Limb (tissue), 2 donors: Measurements from ENCODE around the gene HSPBP1.
"Not testable (repeated sequence)": the region's sequence is repeated elsewhere in the genome, so short reads cannot be mapped to it uniquely, and the experiment has no call there.

Experiments used
- DNase-seq, 2 donors: peaks; one replicate each; pipeline ENCODE4 v3.0.0-alpha.2; 2016; ENCODE audit errors: extremely low spot score in 2 of 2

HSPBP1 gene, protein sequence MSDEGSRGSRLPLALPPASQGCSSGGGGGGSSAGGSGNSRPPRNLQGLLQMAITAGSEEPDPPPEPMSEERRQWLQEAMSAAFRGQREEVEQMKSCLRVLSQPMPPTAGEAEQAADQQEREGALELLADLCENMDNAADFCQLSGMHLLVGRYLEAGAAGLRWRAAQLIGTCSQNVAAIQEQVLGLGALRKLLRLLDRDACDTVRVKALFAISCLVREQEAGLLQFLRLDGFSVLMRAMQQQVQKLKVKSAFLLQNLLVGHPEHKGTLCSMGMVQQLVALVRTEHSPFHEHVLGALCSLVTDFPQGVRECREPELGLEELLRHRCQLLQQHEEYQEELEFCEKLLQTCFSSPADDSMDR

DNA sequence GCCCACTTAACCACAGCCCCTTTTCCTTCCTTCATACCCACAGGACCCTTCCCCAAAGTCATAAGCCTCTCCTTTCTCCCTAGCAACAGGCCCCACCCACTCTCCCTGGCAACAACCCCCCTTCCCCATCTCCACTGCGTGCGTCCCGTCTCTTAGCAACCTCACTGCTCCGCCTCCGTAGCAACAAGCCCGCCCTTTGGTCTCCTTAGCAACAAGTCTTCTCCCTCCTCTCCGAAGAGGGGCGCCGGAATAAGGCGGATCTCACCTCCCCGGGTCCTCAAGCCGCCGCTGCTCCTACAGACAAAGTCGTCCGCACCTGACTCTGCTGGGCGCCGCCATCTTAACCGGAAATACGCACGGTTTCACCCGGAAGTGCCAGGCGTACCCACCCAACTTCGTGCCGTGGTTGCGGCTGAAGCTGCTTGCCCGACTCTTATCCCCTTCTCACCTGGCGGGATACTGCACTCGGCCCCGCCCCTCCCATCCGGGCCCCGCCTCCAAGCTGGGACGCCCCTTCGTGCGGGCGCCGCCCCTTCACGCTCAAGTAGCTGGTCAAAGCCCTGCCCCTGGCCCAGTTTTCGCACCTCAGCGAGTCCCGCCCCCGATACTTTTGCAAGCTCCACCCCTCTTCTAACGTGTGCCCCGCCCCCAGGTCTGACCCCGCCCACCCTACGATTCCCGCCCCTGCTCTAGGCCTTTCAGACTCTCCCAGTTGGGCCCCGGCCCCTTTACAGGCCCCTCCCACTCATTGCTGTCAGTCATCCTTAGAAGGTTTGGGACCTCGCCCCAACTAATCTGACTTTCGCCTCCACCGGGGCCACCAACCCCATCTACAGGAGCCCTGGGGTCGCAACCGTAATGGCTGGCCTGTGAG, at the start of gene HSPBP1:
TSS of gene HSPBP1 (minus strand) at position 341 of the 874 bp plus-strand sequence. CDS start 502 bp downstream, outside the sequence.
- peak; percentile 95 to 96 for DNase-seq

DNA sequence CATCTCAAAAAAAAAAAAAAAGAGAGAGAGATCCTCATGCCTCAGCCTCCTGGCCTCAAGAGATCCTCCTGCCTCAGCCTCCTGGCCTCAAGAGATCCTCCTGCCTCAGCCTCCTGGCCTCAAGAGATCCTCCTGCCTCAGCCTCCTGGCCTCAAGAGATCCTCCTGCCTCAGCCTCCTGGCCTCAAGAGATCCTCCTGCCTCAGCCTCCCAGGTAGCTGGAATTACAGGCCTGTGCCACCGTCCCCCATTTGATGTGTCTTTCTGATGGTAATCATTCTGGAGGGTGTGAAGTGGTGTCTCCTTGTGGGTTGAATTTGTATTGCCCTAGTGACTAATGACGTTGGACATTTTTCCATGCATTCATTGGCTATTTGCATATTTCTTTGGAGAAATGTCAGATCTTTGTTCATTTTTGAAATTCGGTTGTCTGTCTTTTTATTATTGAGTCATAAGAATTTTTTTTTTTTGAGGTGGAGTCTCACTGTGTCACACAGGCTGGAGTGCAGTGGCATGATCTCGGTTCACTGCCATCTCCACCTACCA, 48.9 kb upstream of the HSPBP1 start:
- DNase-seq: not testable (repeated sequence)

DNA sequence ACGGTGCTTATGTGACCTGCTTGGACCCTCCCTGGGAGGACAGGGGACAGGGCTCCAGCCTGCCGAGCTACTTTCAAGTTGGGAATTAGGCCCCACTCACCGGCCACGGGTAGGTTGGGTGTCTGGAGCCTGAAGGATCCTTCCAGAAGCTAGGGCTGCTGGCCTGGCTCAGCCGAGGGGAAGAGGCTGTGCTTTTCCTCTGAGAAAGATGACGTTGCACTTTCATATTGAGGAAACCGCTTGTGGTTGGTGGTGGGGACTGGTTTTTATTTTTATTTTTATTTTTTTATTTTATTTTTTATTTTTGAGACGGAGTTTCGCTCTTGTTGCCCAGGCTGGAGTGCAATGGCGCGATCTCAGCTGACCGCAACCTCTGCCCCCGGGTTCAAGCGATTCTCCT, 45.3 kb upstream of the HSPBP1 start, which contains the start of gene TMEM150B:
TSS of gene TMEM150B (minus strand) at position 170 of the 400 bp plus-strand sequence. CDS start 4,305 bp downstream, outside the sequence.
- DNase-seq: no peak

DNA sequence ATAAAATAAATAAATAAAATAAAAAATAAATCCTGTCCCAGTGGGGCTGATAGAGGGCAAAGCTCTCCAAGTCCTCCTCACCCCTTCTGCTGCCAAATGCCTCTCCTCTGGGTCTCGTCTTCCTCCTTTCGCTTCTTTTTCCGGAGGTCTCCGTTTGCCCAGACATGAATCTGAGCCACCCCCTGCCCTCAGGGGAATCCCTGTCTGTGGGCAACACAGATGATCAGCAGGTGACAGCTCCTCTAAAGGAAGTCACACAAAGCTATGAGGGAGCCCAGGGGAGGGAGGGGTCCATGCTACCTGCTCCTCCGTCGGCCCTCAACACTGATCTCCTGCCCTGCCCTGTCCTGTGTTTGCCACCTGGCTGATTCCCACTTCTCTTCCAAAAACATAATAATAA, 44.8 kb upstream of the HSPBP1 start:
- no peak for DNase-seq

DNA sequence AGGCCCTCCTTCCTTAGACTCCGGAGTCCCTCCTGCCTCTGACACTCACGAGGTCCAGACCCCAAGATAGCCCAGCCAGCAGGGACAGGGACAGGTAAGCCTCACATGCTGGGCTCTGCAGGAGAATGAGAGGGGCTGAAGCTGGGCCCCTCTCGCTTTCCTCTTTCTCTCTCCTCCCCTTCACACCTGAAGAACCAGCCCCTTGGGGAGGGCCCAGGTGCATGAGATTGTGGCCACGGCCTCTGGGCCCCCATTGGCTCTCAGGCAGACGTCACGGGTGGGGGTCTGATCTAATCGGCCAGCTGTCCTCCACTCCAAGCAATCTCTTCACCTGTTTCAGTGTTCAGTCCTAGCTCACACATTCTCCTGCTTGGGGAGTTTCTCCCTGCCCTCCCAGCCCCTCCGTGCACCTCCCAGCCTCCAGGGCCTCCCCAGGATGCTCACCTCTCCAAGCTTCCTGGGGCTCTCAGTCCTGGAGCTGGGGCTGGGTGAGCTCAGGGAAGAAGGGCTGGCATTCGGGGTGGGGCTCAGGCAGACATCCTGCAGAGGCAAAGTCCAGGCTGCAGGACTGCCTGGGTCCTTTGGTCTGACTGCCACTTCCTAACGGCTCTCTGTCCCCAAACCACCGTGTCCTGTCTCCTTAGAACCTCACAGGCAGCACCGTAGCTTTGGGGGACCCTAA, 42.4 kb upstream of the HSPBP1 start:
- DNase-seq: no peak

DNA sequence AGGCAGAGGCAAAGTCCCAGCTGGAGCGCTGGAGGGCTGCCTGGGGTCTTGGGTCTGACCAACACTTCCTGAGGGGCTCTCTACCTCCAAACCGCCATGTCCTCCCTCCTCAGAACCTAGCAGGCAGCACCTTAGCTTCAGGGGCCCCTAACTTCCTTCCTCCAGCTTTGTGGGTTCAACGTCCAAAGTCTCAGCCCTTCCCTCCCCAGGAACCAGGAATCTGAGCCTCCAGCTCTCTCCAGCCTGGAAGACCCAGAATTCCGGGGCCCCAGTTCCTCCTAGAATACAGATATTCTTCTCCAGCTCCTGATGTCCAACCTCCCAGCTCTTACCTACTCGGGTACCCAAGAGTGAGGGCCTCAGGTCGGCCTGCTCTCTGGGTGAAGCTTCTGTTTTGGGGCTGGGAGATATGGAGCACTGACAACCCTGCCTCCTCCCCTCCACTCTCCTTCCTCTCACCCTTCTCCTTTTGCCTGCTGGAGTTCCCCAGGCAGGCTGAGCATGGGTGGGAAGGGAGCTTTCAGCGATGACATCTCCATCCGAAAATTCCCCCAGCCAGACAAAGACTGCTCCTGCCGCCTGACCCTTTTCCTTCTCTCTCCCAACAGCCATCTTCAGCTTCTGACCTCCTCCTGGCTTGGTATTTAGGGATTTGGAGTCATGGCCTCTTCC, 41.7 kb upstream of the HSPBP1 start:
- DNase-seq: no peak

DNA sequence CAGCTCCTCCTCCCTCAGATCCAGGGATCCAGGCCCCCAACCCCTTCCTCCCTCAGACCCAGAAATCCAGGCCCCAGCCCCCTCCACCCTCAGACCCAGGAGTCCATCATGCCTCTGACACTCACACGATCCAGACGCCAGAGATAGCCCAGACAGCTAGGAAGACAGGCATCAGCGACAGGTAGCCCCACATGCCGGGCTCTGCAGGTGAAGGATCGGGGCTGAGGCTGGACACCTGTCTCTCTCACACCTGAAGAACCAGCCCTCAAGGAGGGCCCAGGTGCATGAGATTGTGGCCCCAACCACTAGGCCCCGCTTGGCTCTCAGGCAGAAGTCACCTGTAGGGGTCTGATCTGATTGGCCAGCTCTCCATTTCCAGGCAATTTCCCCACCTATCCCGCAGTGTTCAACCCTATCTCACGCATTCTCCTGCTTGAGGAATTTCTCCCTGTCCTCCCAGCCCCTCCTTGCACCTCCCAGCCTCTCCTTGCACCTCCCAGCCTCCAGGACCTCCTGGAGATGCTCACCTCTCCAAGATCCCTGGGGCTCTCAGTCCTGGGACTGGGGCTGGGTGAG, 41.0 kb upstream of the HSPBP1 start:
- no peak for DNase-seq

DNA sequence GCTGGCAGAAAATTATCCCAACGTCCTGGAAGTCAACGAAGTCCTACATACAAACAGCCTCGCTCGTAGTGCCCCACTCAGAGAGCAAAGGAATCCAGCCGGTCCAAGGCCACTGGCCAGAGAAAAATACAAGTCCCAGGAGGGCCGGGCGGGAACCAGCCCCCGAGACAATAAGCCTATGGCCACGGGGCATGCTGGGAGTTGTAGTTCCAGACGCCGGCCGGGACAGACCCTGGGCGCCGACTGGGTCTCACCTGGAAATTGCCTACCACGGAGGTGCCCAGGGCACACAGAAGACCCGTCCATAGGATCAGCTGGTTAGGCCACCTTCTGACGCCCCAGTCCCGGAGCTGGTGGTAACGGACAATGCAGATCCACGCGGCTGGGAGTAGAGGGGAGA, 39.9 kb upstream of the HSPBP1 start:
- peak in 1 of 2 donors; percentile 71 for DNase-seq

DNA sequence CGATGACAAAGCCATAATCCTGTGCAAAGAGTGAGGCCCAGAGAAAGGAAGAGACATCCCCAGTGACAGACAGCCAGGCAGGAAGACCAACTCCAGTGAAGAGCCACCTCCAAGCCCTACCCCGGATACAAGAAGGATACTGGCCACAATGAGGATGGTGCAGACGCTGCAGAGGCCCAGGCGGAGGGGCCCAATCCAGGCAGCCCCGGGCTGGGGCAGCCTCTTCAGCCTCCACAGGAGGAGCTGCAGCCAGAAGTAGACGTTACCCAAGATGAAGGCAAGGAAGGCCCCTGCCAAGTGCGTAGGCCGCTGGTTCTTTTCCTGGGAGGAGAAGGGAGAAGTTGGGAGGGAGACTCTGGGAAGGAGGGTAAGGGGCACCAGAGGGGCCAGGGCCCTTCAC, 36.7 kb upstream of the HSPBP1 start:
- DNase-seq: no peak

DNA sequence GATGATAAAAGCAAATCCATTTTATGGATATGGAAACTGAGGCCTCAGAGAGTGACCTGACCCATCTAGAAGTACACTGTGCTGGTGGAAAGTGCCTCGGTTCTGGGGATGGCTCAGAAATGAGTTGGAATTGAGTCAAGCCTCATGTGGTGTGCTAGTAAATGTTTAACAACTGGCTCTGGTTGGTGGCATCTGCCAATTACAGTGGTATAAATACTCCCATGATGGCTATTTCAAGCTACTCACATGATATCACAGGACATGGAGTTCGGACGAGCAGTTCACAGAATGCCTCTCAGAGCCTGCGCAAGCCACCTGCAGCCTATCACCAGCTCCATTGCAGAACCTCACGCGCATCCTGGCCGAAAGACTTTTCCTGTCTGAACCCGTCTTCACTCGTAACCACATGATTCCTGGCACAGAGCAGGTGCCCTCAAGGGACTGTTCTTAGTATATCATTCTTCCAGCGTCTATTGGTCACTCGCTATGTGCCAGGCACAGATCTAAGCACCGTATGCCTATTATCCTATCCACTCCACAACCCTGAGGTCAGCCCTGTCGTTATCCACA, 36.1 kb upstream of the HSPBP1 start:
- DNase-seq: no peak

DNA sequence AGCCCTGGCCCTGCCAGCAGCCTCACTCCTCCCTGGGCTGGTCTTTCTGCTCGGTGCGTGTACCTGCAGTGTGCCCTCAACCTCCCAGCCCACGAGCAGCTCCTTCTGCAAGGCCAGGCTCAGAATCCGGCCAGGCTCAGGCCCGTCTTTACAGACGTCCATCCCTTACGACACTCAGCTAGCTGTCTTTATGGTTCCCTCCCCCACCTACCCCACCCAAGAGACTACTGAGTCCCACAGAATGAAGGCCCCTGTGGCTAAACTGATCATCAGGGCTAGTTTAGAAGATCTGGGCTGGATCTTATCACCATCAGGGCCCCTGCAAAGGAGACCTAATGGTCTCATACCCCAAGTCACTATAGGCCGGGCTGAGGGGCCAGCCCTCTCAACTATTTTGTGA, 34.5 kb upstream of the HSPBP1 start:
- no peak for DNase-seq

DNA sequence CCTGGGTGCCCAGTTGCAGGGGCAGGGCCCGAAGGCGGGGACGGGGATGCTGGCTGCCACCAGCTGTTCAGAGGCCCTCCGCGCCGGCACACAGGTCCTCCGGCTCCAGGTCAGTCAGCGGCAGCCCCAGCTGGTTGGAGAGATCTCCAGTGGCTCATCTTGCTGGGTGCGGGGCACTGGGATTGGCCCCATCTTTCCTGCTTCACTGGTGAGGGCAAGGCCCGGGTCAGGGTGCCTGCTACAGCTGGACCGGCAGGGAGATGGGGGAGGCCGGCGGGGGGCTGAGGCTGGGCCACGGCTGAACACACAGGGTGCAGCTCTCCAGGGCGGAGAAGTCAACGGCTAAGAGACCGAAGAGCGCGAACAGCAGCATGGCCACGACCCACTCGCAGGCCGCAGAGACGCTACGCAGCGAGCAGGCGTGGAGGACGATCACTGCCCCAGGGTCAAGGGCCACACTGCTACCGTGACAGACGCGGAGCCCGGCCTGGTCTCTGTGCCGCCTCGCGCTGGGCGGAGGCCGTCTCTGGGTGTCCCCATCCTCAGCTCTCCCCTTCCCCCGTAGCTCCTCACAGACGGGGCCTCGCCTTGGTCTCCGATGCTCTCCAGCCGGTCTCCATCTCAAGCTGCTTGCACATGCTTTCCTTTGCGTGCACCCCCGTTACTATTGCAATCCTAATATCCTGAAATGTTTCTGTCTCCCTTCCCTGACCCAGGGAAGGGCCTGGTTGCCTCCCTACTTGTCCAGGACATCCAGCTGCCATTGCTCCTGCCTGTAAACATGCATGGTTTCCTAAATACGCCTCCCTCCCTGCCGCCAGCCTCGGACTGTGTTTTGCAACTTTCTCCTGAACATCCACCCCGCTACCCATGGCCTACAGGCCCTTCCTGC, 33.0 kb upstream of the HSPBP1 start:
- DNase-seq: no peak

DNA sequence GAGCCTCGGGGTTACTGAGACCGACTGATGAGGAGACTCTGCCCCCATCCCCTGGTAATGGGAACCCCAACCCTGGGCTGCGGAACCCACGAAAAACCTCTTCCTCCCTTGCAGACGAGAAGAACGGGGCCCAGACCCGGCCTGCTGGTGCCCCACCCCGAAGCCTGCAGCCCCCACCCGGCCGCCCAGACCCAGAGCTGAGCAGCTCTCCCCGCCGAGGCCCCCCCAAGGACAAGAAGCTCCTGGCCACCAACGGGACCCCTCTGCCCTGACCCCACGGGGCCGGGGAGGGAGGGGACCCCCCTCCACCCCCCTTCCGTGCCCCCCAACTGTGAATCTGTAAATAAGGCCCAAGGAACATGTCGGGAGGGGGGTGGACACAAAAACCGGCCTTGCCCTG, 31.9 kb upstream of the HSPBP1 start:
- DNase-seq: no peak

DNA sequence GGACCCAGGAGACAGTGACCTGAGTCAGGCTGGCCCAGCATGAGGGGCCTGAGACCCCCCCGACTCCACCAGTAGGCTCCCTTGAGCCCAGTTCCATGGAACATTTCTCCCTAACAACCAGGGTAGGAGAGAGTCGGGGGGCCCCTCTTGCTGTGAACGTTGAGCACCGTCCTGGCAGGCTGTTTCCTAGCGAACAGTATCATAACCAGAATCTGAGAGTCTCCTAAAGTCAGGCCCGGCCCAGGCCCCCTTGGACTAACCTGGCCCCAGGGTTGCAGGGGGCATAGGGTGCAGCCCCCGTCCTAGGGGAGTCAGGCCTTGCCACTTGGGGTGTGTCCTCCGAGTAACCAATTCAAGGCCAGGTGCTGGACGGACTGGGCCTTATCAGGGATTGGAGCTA, 31.5 kb upstream of the HSPBP1 start:
- no peak for DNase-seq

DNA sequence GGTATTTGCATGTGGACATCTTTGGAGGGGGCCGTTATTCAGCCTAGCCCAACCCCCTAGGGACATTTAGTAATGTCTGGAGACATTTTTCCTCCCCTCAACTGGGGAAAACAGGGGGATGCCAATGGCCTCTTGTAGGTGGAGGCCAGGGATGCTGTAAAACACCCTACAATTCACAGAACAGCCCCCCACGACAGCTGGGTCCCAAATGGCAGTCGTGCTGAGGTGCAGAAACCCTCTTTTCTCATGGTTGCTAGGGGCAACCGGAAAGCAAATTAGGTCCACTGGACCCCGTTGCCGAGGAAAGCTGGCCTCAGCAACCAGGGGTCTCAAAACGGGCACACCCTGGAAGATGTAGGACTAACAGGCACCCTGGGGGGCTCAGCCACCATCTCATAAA, 30.6 kb upstream of the HSPBP1 start:
- DNase-seq: no peak

DNA sequence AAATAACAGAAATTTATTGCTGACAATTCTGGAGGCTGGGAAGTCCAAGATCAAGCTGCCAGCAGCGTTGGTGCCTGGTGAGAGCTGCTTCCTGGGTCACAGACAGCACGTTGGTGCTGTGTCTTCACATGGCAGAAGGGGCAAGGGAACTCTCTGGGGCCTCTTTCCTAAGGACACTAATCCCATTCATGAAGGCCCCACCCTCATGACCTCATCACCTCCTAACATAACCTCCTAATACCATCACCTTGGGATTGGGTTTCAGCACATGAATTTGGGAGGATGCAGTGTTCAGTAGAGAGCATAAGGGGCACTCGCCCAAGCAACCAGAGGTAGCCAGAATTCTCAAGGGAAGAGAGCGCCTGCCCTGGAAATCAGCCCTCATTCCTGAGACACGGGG, 29.5 kb upstream of the HSPBP1 start:
- no peak for DNase-seq

DNA sequence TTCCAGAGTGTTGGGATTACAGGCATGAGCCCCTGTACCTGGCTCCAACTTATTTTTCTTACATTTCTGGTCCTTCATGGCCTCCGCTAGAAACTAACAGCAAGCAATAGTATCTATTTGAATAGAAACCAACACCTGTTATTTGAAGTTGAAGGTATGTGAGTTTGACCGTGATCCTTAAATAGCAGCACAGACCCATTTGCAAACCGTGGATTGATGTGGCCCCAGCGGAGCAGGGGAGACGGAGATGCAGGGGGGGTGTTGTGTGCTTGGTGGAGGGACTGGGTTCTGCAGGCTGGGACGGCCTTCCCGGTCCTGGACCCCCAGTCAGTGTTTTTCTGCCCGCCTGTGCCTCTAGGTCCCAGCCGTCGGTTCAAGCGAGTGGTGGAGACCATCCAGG, 28.4 kb upstream of the HSPBP1 start:
- DNase-seq: no peak

DNA sequence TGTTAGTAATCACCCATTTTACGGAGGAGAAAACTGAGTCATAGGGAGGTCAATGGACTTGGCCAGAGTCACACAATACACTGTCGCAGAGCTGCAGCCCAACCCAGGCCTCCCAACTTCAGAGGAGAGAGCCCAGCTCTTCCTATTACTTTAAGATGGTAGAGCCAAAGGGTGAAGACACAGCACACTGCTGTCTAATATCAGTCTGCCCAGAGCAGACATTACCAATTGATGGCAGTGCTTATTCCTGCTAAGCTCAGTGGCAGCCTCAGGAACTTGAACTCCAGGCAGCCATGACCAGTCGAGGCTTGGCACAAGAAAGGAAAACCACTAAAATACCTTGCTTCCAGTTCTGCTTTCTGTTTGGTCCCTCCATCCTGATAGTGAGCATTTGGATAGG, 26.8 kb upstream of the HSPBP1 start:
- no peak for DNase-seq

DNA sequence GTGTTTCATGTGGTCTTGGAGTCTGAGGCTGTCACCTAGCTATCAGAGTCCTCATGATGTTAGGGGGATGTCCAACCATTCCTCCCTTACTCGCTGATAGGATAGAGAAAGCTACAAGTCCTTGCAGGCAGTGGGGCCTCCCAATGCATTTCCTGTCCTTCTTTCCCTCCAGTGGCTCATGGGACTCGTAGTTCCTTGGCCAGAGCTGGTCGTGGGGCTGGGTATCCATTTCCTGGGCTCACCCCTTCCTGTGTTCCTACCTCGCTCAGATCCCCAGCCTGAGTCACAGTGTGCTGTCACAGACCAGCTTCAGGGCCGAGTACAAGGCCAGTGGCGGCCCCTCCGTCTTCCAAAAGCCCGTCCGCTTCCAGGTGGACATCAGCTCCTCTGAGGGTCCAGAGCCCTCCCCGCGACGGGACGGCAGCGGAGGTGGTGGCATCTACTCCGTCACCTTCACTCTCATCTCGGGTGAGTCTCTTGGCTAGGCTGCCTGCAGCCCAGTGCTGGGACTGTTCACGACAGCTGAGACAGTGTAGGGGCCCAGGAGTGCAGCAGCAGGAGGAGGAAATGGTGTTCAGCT, 26.2 kb upstream of the HSPBP1 start:
- no peak for DNase-seq
